Heart left ventricle (tissue), 13 donors: ENCODE data around the gene CANT1.

Source experiments
- CTCF ChIP-seq, 12 donors: fragments of 200-600 bp; sonication (generic) in 4 of 12; IDR thresholded peaks; one replicate each; pipeline versions ENCODE4 v1.5.0 to v1.8.0; 2018 to 2022; ENCODE audit warnings: antibody characterized with exemption in 12 of 12, mild to moderate bottlenecking in 5 of 12
- POLR2A ChIP-seq, 2 donors: fragments of 450-650 bp; IDR thresholded peaks; one replicate each; pipeline ENCODE4 v1.6.1; 2017; ENCODE audit warnings: antibody characterized with exemption in 2 of 2, mild to moderate bottlenecking in 2 of 2, moderate library complexity in 2 of 2
- donor health status: ischemic (EF 13 %, LVEDD 7.1; RV severe dilation, severe dysfunction).
- donor health status: DM: no; HTN: yes; CAD: no.
- donor health status: DM: no; HTN: no; CAD: no.
- donor health status: ischemic (EF 25% LVEDD 6.9; RV normal size, moderate dysfunction).
- donor health status: ischemic (EF 25% LVEDD 5.7; RV mildly dilated, moderate dysfunction).
- donor health status: ischemic (EF 35%, LVEDD 5.7; RV mildly dilated, moderate dysfunction).
- donor health status: nonischemic (EF 11% LVEDD 7.7; RV severe dilation, severe dysfunction).
- donor health status: DM: yes; HTN: yes; CAD: no.
- donor health status: PGD.
- donor health status: ischemic (EF 29% LVEDD 5.4; RV normal size, mild dysfunction).
- donor health status: nonischemic (EF 23%, LVEDD 6.1; RV moderate dilation, normal function).

GRCh38 chr17:79023886-79024771, 14.6 kb upstream of the CANT1 start, which contains the start of gene C1QTNF1:
- peak in 11 of 12 donors; percentile 15 to 55 (median 28) for TF ChIP-seq CTCF (IDR thresholded peaks at IDR 0.05)
- no peak for TF ChIP-seq POLR2A (IDR thresholded peaks at IDR 0.05)
